ENCODE data around the gene RPA3. TPM values are rescaled to one million over a fixed set of nuclear protein-coding genes. Genes with fewer than 3 reads are reported as not detected.

The RPA3 gene
- total RNA-seq, 2 donors from 2014 or later = 0.66 to 6.0 TPM

- DNase-seq (no peak), ATAC-seq (no peak)
- Histone ChIP-seq H3K27ac (no peak overlapping the region), H3K4me3 (no peak overlapping the region), H3K4me1 (peaks cover 4% of the 10 kb centered on the region), H3K36me3 (replicated peaks in 1 of 2; ENCODE audit: insufficient read depth in 1 of 2, low read depth in 2 of 2) (no peaks in the 10 kb centered on the region), H3K9me3 (no peaks in the 10 kb centered on the region), H3K27me3 (no peaks in the 10 kb centered on the region)
- WGBS, 2 donors = 67 to 91% methylated on average over 6 of the region's 6 CpGs
- intact Hi-C loops (cut with DNase I) = no loop called here
- TF ChIP-seq POLR2A (IDR thresholded peaks at IDR 0.05) (no peak), CTCF (IDR thresholded peaks at IDR 0.05) (no peak)
Observed at GRCh38 chr7:7675686-7676085, 42.7 kb downstream of the RPA3 start.

- 78 to 85% methylated on average over 2 of the region's 2 CpGs for WGBS, 2 donors
- DNase-seq (no peak), ATAC-seq (no peak)
- Histone ChIP-seq H3K36me3 (replicated peaks in 1 of 2; ENCODE audit: insufficient read depth in 1 of 2, low read depth in 2 of 2) (no peaks in the 10 kb centered on the region), H3K4me1 (no peaks in the 10 kb centered on the region), H3K27me3 (no peaks in the 10 kb centered on the region), H3K27ac (no peak overlapping the region), H3K9me3 (no peaks in the 10 kb centered on the region), H3K4me3 (no peak overlapping the region)
- intact Hi-C loops (cut with DNase I) = no loop called here
- TF ChIP-seq POLR2A (IDR thresholded peaks at IDR 0.05) (no peak), CTCF (IDR thresholded peaks at IDR 0.05) (no peak)
Observed at GRCh38 chr7:7673240-7673550, 45.2 kb downstream of the RPA3 start.

GRCh38 chr7:7672545-7673239, 45.7 kb downstream of the RPA3 start:
- Histone ChIP-seq H3K9me3 (no peaks in the 10 kb centered on the region), H3K27me3 (no peaks in the 10 kb centered on the region), H3K4me3 (no peak overlapping the region), H3K4me1 (peaks cover 4% of the 10 kb centered on the region), H3K36me3 (replicated peaks in 1 of 2; ENCODE audit: insufficient read depth in 1 of 2, low read depth in 2 of 2) (no peaks in the 10 kb centered on the region), H3K27ac (no peak overlapping the region)
- DNase-seq (no peak), ATAC-seq (no peak)
- intact Hi-C loops (cut with DNase I) = no loop called here
- 78 to 87% methylated on average over 6 of the region's 6 CpGs for WGBS, 2 donors
- no peak for TF ChIP-seq POLR2A (IDR thresholded peaks at IDR 0.05)
- no peak for TF ChIP-seq CTCF (IDR thresholded peaks at IDR 0.05)

GRCh38 chr7:7671361-7671760, 47.0 kb downstream of the RPA3 start:
- H3K4me3 ChIP-seq = no peak overlapping the region
- H3K36me3 ChIP-seq (replicated peaks in 1 of 2; ENCODE audit: insufficient read depth in 1 of 2, low read depth in 2 of 2) = no peaks in the 10 kb centered on the region
- intact Hi-C loops (cut with DNase I) = no loop called here
- no peak overlapping the region for H3K27ac ChIP-seq
- 59 to 73% methylated on average over 3 of the region's 3 CpGs for WGBS, 2 donors
- no peaks in the 10 kb centered on the region for H3K27me3 ChIP-seq
- H3K4me1 ChIP-seq = peaks cover 14% of the 10 kb centered on the region
- TF ChIP-seq CTCF (IDR thresholded peaks at IDR 0.05) (no peak), POLR2A (IDR thresholded peaks at IDR 0.05) (no peak)
- H3K9me3 ChIP-seq = no peaks in the 10 kb centered on the region
- ATAC-seq (no peak), DNase-seq (no peak)

- Histone ChIP-seq H3K9me3 (no peaks in the 10 kb centered on the region), H3K4me1 (peaks cover 14% of the 10 kb centered on the region), H3K36me3 (replicated peaks in 1 of 2; ENCODE audit: insufficient read depth in 1 of 2, low read depth in 2 of 2) (no peaks in the 10 kb centered on the region), H3K27ac (no peak overlapping the region), H3K27me3 (no peaks in the 10 kb centered on the region), H3K4me3 (no peak overlapping the region)
- ATAC-seq (no peak), DNase-seq (no peak)
- intact Hi-C loops (cut with DNase I) = no loop called here
- 94 to 98% methylated on average over 3 of the region's 3 CpGs for WGBS, 2 donors
- TF ChIP-seq POLR2A (IDR thresholded peaks at IDR 0.05) = no peak
Observed at GRCh38 chr7:7670490-7670889, 47.9 kb downstream of the RPA3 start.
